ENCODE results near the gene PHF14.

DNA sequence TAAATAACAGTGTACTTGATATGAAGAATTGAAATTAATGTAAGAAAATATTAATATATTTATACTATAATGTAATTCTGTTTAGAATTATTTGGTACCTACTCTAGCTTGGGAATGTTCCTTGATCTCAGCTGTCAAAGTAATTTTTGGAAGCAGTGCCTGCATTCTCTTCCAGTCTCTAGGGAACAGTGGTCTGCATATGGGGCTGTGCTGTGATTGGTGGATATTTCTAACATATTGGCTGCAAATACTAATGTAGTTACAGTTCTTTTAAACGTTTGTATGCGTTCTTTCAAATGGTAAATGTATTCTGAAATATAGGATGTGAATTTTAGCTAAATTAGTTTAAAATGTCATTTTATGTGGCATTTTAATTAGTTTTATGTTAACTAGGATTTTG, 87.2 kb downstream of the PHF14 start:
- TF ChIP-seq, protein P1, sequence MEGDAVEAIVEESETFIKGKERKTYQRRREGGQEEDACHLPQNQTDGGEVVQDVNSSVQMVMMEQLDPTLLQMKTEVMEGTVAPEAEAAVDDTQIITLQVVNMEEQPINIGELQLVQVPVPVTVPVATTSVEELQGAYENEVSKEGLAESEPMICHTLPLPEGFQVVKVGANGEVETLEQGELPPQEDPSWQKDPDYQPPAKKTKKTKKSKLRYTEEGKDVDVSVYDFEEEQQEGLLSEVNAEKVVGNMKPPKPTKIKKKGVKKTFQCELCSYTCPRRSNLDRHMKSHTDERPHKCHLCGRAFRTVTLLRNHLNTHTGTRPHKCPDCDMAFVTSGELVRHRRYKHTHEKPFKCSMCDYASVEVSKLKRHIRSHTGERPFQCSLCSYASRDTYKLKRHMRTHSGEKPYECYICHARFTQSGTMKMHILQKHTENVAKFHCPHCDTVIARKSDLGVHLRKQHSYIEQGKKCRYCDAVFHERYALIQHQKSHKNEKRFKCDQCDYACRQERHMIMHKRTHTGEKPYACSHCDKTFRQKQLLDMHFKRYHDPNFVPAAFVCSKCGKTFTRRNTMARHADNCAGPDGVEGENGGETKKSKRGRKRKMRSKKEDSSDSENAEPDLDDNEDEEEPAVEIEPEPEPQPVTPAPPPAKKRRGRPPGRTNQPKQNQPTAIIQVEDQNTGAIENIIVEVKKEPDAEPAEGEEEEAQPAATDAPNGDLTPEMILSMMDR (IDR thresholded peaks at IDR 0.05), result no peak
- no peak for TF ChIP-seq POLR2A (IDR thresholded peaks at IDR 0.05)
